Activated B cell treated with CpG ODN at 0.5 μM for 24 hours (primary cell): ENCODE results near the gene HRCT1. TPM values are rescaled to one million over a fixed set of nuclear protein-coding genes. Genes with fewer than 3 reads are reported as not detected.
"Not testable (repeated sequence)": the region's sequence is repeated elsewhere in the genome, so short reads cannot be mapped to it uniquely, and the experiment has no call there.

ENCODE experiments used
- ATAC-seq: fragments of 200-7000 bp; cut with Tn5 transposase; one replicate; pipeline ENCODE4 v1.10.0; 2021; ENCODE audit warnings: low read depth, mild to moderate bottlenecking, moderate library complexity
- CTCF ChIA-PET: fragments of 350-600 bp; sonication (Branson Sonifier 250); formaldehyde crosslinking; loops from one replicate; lab custom pipeline; 2021; ENCODE audit warnings: antibody characterized with exemption; lab: Charles Lee
- POLR2A ChIA-PET: fragments of 350-600 bp; sonication (Branson Sonifier 250); formaldehyde crosslinking; loops from one replicate; lab custom pipeline; 2021; ENCODE audit warnings: antibody characterized with exemption; lab: Charles Lee
- DNase-seq: peaks from one replicate; pipeline ENCODE4 v3.0.0; 2022
- H3K27ac Mint-ChIP-seq: one replicate; pipeline ENCODE4 v1.8.0; 2020; ENCODE audit warnings: mixed read lengths
- H3K27me3 Mint-ChIP-seq: one replicate; pipeline ENCODE4 v1.8.0; 2021; ENCODE audit warnings: mixed read lengths
- H3K36me3 Mint-ChIP-seq: one replicate; pipeline ENCODE4 v1.8.0; 2021; ENCODE audit warnings: low read depth, mixed read lengths
- H3K4me1 Mint-ChIP-seq: one replicate; pipeline ENCODE4 v1.8.0; 2021; ENCODE audit warnings: mixed read lengths
- H3K4me3 Mint-ChIP-seq: one replicate; pipeline ENCODE4 v1.8.0; 2020; ENCODE audit warnings: mild to moderate bottlenecking, mixed read lengths
- H3K9me3 Mint-ChIP-seq: one replicate; pipeline ENCODE4 v1.8.0; 2020; ENCODE audit warnings: mixed read lengths
- intact Hi-C: fragments of 100-400 bp; cut with micrococcal nuclease; formaldehyde crosslinking; loops from one replicate; pipeline ENCODE4 v1.15.1; 2024
- total RNA-seq: library from RNA; stranded (reverse); gene quantifications from 2 replicates; pipeline ENCODE4 v1.2.3, GENCODE V29; 2022
- TF ChIP-seq, protein P1 (sequence below): fragments of 200-600 bp; IDR thresholded peaks from one replicate; pipeline ENCODE4 v1.8.0; 2022; ENCODE audit warnings: antibody characterized with exemption, mild to moderate bottlenecking

The HRCT1 gene
- total RNA-seq, 1 donor from 2014 or later = not detected

DNA sequence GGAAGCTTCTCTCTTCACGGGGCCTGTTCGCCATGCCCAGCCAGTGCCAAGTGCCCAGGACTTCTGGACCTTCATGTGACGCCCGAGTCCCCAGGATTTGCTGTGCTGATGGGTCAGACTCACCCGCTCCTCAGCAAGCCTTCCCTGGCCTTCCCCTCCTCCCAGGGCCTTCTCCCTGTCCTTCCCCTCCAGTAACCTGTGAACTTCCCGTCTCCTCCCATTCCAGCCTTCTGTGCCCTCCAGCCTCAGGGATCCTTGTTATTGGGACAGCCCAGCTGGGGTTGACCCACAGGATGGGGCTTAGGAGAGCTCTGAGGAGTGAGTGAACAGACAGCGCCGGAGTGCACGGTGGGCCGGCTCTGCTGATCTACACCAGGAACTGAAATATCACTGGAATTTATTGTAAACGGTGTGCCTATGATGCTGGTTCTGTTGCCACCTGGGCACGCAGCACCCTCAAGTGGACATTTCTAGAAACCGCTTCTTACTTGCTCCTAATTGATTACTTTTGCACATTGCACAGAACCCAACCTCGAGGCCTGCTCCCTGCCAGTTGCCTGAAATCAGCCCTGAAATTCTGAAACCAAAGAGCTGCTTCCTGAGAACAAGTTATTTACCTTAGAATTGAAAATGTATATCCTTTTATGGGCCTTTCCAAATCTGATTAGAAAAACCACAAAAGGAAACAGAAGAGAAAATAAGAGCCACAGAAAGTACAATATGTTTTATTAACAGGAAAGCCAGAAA lies 4.8 kb downstream of the HRCT1 start:
- H3K4me1 Mint-ChIP-seq = peaks cover 3% of the 10 kb centered on the region
- no peaks in the 10 kb centered on the region for H3K9me3 Mint-ChIP-seq
- no peak overlapping the region for H3K27ac Mint-ChIP-seq
- peaks cover 22% of the 10 kb centered on the region for H3K27me3 Mint-ChIP-seq
- TF ChIP-seq, protein P1, sequence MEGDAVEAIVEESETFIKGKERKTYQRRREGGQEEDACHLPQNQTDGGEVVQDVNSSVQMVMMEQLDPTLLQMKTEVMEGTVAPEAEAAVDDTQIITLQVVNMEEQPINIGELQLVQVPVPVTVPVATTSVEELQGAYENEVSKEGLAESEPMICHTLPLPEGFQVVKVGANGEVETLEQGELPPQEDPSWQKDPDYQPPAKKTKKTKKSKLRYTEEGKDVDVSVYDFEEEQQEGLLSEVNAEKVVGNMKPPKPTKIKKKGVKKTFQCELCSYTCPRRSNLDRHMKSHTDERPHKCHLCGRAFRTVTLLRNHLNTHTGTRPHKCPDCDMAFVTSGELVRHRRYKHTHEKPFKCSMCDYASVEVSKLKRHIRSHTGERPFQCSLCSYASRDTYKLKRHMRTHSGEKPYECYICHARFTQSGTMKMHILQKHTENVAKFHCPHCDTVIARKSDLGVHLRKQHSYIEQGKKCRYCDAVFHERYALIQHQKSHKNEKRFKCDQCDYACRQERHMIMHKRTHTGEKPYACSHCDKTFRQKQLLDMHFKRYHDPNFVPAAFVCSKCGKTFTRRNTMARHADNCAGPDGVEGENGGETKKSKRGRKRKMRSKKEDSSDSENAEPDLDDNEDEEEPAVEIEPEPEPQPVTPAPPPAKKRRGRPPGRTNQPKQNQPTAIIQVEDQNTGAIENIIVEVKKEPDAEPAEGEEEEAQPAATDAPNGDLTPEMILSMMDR = no peak
- ChIA-PET CTCF (interaction anchor here (2.6 kb wide), 1 partner anchor 35 kb away, joined by 9 read pairs; no protein-coding TSS in a partner anchor), POLR2A (no interaction called here)
- DNase-seq = no peak
- intact Hi-C loops = no loop called here
- ATAC-seq = no peak
- H3K4me3 Mint-ChIP-seq = no peak overlapping the region
- no peaks in the 10 kb centered on the region for H3K36me3 Mint-ChIP-seq

DNA sequence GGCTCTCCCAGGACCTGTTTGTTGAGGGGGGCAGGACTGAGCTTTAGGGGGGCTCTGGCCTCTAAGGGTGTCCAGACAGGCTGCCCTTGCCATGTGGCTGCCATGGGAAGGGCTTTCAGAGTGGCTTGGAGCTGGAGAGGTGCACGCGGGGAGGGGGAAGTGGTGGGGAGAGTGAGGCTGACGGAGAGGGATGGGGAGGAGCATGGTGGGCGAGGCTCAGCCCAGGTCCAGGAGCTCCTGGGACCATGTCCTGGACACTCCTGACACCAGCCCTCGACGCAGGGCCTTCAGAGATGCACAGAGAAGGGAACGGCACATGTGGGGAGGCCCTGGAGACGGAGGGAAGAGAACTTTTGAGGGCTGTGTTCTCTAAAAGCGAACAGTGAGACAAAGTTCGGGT lies 5.7 kb downstream of the HRCT1 start:
- Mint-ChIP-seq H3K27ac (no peak overlapping the region), H3K36me3 (no peaks in the 10 kb centered on the region), H3K4me1 (peaks cover 3% of the 10 kb centered on the region), H3K4me3 (no peak overlapping the region), H3K9me3 (no peaks in the 10 kb centered on the region), H3K27me3 (peaks cover 22% of the 10 kb centered on the region)
- ChIA-PET POLR2A (no interaction called here), CTCF (no interaction called here)
- ATAC-seq (no peak), DNase-seq (no peak)
- TF ChIP-seq, protein P1 = no peak
- intact Hi-C loops = no loop called here

DNA sequence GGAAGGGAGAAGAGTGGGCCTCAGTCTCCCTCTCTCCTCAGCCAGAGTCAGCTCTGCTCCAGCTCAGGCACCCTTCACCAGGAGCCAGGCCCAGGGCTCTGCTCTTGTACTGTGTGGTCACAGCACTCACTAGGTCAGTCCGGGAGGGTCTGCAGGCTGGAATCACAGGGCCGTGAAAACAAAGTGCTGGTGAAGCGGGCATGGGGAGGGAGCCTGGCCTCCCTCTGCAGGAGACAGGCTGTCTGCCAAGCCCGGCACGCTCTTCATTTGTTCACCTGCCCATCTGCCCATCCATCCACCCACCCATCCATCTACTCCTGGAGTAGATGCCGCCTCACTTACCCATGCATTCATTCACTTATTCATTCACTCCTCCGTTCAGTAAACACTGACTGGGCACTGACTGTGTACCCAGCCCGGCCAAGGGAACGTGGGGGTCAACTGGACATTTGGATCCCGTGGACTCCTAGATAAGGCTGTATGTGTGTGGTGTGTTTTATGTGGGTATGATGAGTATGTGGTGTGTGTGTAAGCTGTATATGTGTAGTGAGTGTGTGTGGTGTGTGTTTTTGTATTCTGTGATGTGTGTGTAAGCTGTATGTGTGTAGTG lies 6.9 kb downstream of the HRCT1 start:
- no peak for ATAC-seq
- H3K9me3 Mint-ChIP-seq = no peaks in the 10 kb centered on the region

DNA sequence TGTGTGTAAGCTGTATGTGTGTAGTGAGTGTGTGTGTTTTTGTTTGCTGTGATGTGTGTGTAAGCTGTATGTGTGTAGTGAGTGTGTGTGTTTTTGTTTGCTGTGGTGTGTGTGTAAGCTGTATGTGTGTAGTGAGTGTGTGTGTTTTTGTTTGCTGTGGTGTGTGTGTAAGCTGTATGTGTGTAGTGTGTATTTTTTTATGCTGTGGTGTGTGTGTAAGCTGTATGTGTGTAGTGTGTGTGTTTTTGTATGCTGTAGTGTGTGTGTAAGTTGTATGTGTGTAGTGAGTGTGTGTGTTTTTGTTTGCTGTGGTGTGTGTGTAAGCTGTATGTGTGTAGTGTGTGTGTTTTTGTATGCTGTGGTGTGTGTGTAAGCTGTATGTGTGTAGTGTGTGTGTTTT lies 7.4 kb downstream of the HRCT1 start:
- intact Hi-C loops, DNase-seq, H3K4me1 Mint-ChIP-seq, H3K27ac Mint-ChIP-seq, H3K4me3 Mint-ChIP-seq, POLR2A ChIA-PET, H3K36me3 Mint-ChIP-seq, CTCF ChIA-PET, H3K9me3 Mint-ChIP-seq, ATAC-seq: not testable (repeated sequence)
- H3K27me3 Mint-ChIP-seq = peaks cover 22% of the 10 kb centered on the region

More for the DNA sequence above, 6.9 kb downstream of the HRCT1 start:
- ChIA-PET CTCF (no interaction called here), POLR2A (no interaction called here)
- Mint-ChIP-seq H3K4me1 (peaks cover 3% of the 10 kb centered on the region), H3K27ac (no peak overlapping the region), H3K36me3 (no peaks in the 10 kb centered on the region), H3K4me3 (no peak overlapping the region), H3K27me3 (peaks cover 22% of the 10 kb centered on the region)
- no peak for DNase-seq
- intact Hi-C loops = no loop called here
- TF ChIP-seq, protein P1 = no peak

DNA sequence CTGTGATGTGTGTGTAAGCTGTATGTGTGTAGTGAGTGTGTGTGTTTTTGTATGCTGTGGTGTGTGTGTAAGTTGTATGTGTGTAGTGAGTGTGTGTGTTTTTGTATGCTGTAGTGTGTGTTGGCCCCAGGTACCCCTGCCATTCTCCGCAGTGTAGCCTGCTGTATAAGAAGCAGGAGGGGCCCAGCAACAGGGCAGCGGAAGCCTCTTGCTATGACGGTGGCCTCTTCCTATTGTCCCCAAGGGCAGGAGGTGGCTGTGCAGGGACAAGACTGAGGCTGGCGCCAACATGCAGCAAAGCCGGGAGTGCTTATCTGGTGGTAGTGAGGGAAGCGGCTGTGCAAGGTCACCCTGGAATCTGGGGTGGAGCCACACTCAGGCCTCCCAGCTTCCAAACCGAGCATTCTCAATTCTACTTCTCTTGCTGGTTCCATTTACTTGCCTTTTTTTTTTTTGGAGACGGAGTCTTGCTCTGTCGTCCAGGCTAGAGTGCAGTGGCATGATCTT lies 8.4 kb downstream of the HRCT1 start:
- ChIA-PET CTCF (no interaction called here), POLR2A (no interaction called here)
- Mint-ChIP-seq H3K9me3 (no peaks in the 10 kb centered on the region), H3K4me3 (no peak overlapping the region), H3K27me3 (peaks cover 17% of the 10 kb centered on the region), H3K36me3 (no peaks in the 10 kb centered on the region), H3K27ac (no peak overlapping the region), H3K4me1 (peaks cover 6% of the 10 kb centered on the region)
- ATAC-seq (no peak), DNase-seq (no peak)
- intact Hi-C loops = no loop called here
- TF ChIP-seq, protein P1 = no peak
